ENCODE results near the gene CACNA1A.
"Not testable (repeated sequence)": the region's sequence is repeated elsewhere in the genome, so short reads cannot be mapped to it uniquely, and the experiment has no call there.

The CACNA1A gene

GRCh38 chr19:13185763-13186657 lies 320.3 kb downstream of the CACNA1A start:
- DNase-seq = not testable (repeated sequence)

GRCh38 chr19:13184926-13185325 lies 321.4 kb downstream of the CACNA1A start:
- DNase-seq = not testable (repeated sequence)

GRCh38 chr19:13181747-13182388 lies 324.4 kb downstream of the CACNA1A start:
- DNase-seq = peak; percentile 36

- DNase-seq = not testable (repeated sequence)
Observed at GRCh38 chr19:13178291-13178690, 328.0 kb downstream of the CACNA1A start.

- DNase-seq = not testable (repeated sequence)
Observed at GRCh38 chr19:13177584-13177983, 328.7 kb downstream of the CACNA1A start.

- DNase-seq = no peak
Observed at GRCh38 chr19:13176345-13176744, 329.9 kb downstream of the CACNA1A start.

GRCh38 chr19:13173139-13173737 lies 333.0 kb downstream of the CACNA1A start:
- DNase-seq = no peak

GRCh38 chr19:13172346-13173138 lies 333.7 kb downstream of the CACNA1A start:
- DNase-seq = no peak

- DNase-seq = no peak
Observed at GRCh38 chr19:13171146-13171545, 335.1 kb downstream of the CACNA1A start.

GRCh38 chr19:13169769-13170168 lies 336.5 kb downstream of the CACNA1A start:
- DNase-seq = no peak

GRCh38 chr19:13166151-13166550 lies 340.1 kb downstream of the CACNA1A start:
- DNase-seq = not testable (repeated sequence)

GRCh38 chr19:13165162-13165997 lies 340.9 kb downstream of the CACNA1A start:
- DNase-seq = no peak

- peak; percentile 31 for DNase-seq
Observed at GRCh38 chr19:13164343-13165161, 341.7 kb downstream of the CACNA1A start.

GRCh38 chr19:13163609-13164342 lies 342.5 kb downstream of the CACNA1A start:
- DNase-seq = no peak

GRCh38 chr19:13162724-13163608 lies 343.3 kb downstream of the CACNA1A start:
- peak; percentile 61 for DNase-seq

- no peak for DNase-seq
Observed at GRCh38 chr19:13160557-13160956, 345.7 kb downstream of the CACNA1A start.

- DNase-seq = no peak
Observed at GRCh38 chr19:13159713-13160112, 346.6 kb downstream of the CACNA1A start.
